Fibroblast of skin of right quadriceps (primary cell): ENCODE data around the gene WDR76.

ENCODE experiments used
- DNase-seq: peaks from one replicate; pipeline ENCODE4 v3.0.0-alpha.2; 2013

The WDR76 gene

DNA sequence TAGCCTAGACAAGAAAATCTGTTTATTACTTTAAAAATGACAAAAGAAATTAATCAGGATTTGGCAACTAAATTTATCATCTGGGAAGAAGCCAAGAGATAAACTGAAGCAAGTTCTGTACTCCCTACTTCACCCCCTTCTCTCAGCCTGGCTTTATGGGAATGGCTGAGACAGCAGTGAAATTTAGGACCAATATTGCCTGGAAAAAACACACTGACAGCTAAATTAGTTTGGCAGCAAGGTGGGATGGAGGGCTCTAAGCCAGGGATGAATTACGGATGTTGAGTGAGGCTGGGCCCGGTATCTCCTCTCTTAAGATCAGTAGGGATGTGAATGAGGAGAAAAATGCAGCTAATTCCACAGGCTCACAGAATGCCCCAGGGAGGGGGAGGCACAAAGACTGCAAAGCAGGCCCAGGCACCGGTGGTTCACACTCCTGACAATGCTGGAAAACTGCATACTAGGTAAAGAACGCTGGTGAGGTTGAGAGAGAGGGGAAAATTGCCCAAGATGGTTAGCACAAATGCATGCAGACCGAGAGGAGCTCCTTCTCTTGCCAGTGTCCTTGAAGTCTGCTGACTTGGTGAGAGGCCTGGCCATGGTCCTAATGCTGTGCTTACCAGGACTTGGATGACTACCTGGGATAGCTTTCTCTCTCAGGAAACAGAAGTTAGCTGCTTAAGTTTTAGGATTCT is 89.0 kb downstream of the WDR76 start:
- no peak for DNase-seq

GRCh38 chr15:43916326-43916660 is 89.5 kb downstream of the WDR76 start:
- no peak for DNase-seq
